GM21717 (cell line): ENCODE results near the gene CADM2.

Experiments
- ATAC-seq: cut with Tn5 transposase; IDR thresholded peaks from one replicate; pipeline ENCODE4 v1.9.1; 2021; ENCODE audit warnings: mild to moderate bottlenecking, moderate library complexity; ENCODE audit not compliant: unreplicated experiment

The CADM2 gene

DNA sequence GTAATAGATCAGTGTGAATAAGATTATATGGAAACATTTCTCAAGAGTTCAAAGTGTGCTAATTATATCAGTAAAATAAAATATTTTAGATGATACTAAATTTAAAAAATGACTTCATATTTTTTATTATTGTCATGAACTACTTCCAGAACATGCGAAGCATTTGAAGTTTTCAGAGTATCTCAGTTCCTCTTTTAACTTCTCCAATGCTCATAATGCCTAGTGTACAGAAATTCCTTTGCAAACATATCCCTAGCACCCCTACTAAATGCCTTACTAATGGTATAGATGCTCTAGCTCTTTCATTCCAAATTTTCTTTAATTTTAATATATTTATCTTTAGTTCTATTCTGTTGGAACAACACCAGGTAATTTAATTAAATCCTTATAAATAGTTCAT is 580.4 kb downstream of the CADM2 start:
- ATAC-seq, result no peak

DNA sequence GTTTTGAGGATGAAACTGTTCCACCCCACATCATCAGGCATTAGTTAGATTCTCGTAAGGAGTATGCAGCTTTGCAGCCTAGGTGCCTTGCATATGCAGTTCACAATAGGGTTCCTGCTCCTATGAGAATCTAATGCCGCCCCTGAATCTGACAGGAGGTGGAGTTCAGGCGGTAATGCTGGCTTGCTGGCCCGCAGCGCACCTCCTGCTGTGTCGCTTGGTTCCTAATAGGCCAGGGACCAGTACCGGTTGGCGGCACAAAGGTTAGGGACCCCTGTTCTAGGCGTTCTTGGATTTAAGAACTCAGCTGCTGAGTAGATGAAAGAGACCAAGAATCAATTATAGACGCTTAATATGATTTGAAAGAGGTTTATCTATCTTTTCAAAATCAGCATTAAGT is 595.4 kb downstream of the CADM2 start:
- ATAC-seq, result no peak

DNA sequence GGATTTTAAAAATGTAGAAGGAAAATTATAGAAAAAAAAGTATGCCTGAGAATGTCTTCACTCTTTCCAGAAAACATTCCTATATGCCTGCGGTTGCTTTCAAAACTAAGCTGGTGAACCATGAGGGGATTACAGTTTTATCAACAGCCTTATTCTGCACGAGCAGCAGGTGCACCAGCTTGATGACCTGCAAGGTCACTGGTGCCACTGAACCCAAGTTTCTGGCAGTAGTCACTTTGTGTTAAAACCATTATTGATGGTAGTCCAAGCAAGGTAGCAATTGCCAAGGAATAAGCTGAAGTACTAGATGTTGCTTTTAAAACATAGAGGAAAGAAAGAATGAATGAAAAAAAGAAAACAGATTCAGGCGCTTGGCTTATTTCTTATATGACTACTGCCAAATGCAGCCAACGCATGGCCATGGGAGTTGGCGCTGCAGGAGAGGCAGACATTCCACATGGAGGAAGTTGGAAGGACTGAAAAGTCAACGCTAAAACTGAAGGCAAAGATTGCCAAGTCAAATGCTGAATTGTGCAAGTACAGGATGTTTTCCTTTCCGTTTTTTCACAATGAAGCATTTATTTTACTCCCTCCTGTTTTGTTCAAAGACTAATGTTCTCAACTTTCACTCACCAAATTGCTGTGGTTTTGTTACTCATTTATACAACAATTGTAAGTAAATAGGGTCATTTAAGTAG is 601.4 kb downstream of the CADM2 start:
- ATAC-seq, result no peak

DNA sequence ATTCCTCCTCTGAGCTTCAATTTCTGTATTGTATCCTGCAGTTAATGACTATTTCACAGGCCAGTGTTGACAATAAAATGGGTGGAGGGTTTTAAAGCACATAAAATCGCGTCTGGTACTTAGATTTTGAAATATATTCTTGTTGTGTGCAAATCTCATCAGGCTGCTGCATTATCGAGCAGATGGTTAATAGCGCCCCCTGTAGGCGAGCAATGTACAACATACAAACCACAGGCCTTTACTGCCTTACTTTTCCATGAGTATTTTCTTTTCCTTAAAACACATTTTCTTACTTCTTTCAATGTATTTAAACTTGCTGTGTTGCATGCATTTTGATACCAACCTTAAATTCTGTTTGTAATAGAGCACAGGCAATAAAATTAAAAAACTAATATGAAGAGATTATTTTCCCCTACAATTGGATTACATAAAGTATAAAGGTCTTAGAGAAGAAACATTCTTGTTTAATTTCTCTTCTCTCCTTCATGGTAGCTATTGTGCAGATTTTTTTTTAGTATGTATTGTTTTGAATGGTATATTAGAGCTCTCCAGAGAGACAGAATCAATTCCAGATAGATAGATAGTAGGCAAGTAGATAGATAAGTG is 608.4 kb downstream of the CADM2 start:
- peak; percentile 80 for ATAC-seq

DNA sequence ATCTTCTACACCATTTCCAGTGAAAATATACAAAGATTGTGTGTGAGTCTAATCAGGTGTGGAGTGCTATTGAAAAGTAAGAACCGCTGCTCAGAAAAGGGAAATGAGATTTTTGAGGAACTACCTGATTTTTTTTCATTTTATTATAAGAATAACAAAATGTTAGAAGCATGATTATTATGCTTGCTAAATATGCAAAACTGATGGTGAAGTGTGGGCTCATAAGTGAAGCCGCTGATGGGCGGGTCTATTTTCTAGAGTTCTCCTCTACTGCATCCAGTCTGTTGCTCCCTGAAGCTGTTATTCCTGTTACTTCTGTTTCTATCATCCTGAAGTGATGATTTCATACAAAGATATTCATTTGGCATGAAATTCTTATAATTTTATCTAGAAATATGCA is 612.0 kb downstream of the CADM2 start:
- no peak for ATAC-seq

DNA sequence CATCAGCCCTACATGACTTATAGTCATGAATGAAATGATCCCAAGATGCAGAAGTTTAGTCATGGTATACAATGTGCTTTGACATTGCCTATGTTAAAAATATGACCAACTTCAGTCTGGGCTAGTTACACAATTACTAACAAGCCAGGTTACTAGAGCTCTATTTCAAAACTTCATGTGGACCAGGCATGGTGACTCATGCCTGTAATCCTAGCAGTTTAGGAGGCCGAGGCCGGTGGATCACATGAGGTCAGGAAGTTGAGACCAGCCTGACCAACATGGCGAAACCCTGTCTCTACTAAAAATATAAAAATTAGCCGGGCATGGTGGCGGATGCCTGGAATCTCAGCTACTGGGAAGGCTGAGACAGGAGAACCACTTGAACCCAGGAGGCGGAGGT is 613.0 kb downstream of the CADM2 start:
- ATAC-seq, result no peak

DNA sequence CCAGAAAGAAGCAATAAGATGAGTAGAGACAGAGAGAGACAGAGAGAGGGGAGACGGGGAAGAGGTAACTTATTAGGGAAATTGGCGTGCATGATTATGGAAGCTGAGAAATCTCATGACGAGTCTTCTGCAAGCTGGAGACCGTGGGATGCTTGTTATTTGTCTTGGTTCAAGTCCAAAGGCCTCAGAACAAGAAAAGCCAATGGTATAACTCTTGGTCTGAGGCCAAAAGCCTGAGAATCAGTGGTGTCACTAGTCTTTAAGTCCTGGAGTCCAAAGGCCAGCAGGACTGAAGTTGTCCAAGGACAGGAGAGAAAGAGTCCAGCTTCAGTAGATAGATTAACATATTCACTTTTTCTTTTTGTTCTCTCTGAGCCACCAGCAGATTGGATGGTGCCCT is 613.6 kb downstream of the CADM2 start:
- no peak for ATAC-seq

DNA sequence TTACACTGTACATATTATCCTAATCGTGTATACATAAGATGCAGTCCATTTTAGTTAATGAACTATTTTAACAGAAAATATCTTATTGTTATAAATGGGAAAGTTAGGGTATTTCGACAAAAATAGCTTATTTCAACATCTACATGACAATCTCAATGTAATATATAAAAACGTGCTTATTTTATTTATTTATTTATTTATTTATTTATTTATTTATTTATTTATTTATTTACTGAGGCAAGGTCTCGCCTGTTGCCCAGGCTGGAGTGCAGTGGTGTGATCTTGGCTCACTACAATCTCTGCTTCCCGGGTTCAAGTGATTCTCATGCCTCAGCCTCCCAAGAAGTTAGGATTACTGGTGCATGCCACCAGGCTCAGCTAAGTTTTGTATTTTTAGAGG is 614.2 kb downstream of the CADM2 start:
- no peak for ATAC-seq

DNA sequence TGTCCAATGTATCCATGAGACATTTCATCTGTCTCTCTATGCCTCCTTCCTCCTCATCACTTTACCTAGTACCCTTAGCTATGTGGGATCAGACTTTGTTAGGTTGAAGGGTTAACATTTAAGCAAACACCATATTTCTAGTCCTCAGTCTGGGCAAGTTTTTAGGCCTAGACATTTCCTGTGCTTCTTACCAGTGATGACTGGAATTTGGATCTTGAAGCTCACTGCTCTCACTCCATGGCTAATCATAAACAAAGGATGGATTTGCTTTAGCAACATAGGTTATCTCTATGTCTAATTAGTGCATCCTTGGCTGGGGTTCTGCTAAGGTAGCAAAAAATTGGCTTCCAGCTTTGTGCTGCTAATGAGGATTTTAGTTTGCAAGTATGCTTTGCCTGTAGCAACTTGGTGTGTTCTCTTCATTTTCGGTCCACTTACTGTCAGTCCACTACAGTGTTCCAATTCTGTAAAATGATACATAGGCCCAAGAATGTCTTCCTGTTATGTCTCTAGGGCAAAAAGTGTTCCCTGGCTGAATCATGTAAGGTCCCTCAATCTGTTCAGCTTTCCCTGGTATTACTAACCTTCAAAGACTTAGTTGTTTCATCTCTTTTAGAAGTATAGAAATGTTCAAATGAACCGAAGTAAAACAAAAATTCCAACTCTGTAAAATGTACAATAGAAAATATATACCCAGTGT is 615.4 kb downstream of the CADM2 start:
- ATAC-seq, result no peak

DNA sequence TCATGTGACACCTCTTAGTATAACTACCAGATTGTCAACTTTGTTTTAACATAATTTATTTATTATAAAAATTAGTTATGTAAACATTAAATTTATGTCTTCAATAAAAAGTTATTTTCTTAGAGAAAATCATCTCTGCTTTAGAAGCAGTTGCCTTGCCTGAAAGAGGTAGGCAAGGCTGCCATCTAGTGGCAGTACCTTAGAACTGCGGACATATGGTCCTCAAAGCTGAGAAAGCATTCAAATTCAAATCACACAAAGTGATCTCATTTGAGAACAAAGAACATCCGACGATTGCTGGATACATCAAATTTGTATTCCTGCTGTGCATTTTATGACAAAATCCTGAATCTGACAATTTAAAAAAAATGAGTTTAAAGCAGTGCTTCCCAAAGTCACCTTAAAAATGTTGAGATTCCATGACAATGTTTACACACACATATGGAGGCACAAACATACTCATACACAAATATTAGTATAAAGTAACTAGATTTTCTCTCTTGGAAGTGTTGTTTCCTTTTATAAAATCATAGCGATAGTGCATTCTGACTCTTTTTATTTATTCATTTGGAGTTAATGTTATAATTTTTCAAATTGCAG is 617.4 kb downstream of the CADM2 start:
- peak; percentile 77 for ATAC-seq

DNA sequence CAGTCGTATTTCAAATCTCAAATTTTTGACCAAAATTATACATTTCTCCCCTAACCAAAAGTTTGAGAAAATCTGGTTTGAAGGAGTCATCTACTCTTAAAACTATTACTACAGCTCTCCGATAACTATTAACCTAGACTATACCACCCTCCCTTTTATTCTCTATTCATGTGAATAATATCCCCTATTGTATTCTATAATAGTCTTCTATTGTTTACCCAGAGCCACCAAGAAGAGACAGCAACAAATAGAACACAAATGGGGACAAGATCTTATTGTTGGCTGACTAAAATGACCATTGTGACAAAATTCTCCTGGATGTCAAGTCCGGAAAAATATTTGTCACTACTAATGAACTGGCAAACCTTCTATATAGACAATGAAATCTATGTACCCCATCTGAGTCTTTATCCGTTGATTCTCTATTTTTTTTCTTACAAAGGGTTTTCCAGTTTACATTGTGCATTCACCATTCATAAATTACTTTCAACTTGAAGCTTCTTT is 618.0 kb downstream of the CADM2 start:
- ATAC-seq, result no peak

DNA sequence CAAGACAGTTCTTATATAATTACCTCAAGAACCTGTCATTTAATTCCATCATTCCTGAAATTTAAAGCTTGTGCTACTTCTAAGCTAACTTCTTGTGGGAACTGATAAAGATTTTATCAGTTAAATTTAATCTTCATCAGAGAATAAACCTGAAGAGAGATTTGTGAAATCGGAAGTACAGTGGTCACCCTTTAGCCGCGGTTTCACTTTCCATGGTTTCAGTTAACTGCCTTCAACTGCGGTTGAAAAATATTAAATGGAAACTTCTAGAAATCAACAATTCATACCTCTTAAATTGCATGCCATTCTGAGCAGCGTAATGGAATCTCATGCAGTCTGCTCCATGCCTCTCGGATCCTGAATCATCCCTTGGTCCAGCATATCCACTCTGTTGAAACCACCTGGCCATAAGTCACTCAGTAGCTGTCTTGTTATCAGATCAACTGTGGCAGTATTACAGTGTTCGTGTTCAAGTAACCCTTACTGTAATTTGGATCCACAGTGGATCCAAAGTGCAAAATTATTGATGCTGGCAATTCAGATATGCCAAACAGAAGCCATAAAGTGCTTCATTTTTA is 626.1 kb downstream of the CADM2 start:
- no peak for ATAC-seq

DNA sequence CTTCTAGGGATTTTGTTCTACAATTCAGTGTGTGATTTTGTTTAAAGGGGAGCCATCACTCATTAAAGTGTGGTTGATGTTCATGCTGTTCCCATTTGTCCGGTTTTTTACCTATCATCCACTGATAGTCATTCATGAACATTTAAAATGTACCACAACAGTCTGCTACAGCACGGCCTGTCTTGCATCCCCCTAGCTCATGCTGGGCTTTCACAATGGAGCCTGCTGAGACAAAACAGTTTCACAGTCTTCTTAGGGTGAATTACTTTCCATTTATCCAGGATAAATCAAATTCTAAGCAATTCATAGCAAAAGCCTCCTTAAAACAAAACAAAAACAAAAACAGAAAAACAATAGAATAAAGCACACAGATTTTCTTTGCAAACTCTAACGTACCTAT is 627.2 kb downstream of the CADM2 start:
- no peak for ATAC-seq

DNA sequence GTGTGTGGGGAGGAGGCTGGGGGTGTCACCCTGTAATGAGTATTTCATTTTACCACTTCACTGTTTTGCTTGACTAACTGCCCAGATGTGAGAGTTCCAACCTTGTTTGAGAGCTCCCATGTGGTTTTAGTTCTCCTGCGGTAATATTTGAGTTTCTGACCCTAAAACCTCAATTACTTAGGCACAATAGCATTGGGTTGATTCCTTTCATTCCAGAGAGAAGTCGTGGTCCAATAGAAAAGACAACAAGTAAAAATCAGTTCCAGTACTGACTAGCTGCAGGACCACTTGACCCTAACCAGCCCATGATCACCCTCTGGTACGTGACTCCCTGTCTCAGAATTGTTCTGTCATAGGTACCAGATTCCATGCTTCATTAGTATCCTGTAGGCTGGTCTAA is 630.4 kb downstream of the CADM2 start:
- no peak for ATAC-seq

DNA sequence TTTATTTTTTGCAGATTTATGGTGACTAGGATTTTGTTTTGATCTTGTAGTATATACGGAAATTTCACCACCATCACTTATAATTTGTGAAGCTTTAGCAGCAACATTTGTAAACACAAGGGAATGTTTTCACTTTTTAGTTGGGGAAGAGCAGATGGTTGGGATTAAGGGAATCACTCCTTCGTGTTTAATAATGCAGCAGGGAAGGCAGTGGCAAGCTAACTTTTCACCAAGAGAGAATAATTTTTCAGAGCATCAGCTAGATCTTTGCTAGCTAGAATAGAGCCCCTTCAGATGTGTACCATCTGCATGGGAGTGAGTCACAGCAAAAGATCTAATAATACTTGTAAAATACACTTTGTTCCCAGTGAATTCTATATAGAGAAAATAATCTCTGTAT is 632.7 kb downstream of the CADM2 start:
- ATAC-seq, result no peak

DNA sequence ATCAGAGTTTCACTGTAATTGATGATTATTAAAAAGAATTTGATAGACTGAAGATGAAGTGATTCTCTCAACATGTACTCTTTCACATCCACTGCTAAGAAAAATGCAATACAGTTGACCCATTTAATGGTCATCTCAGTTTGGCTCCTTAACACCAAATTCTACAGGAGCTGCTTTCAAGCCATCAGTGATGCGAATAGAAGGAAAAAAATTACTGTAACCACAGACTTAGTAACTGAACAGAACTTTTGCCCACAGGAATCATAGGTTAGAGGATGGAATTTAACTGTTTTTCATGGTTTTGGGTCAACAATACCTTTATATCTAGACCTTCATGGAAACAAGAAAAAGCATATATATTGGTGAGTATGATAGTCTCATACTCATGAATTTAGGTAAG is 633.5 kb downstream of the CADM2 start:
- no peak for ATAC-seq

DNA sequence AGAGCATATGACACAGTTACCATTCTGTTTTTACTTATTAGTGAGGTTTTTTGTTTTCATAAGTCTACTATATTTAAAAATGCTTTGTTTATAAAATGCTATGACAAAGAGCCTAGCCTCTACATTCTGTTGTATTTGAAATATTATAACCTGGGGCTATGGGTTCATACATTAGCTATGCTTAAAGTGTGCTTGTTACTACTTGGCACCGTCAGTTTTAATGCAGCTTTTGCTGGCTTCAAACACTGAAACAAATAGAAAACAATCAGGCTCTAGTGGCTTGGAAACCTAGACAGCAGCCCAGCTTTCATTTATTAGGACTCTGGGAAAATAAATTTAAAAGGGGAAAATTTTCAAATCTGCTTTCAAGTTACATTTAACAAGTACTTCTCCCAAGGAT is 635.9 kb downstream of the CADM2 start:
- no peak for ATAC-seq

DNA sequence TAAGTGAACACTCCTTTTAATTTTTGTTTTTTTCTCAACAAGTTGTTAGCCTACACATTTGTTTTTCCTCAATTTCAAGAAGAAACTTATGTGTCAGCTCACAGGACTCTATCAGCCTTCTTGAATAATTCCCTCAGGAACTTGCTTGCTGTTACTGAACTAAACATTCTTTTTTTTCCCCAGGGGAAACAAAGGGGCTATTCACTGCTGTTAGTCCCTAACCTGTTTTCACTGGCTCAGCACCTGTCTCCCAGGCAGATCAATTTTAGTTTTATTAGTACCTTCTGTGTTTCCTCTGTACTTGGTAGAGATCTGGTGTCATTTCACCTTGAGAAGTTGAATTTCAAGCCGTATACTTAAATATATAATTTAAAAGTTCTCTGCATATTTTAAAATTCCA is 644.6 kb downstream of the CADM2 start:
- no peak for ATAC-seq

DNA sequence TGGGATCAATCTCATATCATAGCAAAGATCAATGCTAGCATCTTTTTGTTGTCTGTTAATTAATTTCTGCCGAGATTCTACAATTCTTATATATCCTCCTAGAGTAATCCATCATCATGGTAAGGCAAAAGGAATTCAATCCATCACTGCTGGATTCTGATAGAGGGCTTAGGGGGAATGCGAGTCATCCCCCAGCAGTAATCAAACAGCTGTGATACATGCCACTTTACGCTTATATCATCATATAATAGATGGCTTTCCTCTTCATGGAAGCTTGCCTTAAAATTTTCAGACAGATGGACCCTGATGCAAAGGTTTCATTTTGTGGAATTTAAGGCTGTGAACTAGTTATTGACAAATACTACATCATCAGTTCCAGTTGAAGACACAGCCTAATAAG is 645.9 kb downstream of the CADM2 start:
- ATAC-seq, result no peak

DNA sequence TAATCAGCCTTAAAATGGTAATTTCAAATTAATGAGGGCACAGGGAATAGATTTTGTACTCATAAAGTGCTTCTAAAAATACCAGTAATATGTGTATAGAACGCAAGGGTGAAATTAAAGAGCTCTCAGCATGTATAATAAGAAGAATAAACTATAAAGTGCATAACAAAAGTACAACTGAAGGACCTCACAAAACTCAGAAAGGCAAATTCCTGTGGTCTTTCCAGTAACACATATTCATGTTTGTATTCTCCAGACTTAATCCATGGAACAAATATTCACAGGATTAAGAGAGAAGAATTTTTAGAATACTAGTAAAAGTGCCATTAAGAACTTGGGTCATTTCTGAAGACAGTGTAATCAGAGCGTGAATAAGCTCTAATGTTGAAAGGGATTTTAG is 646.3 kb downstream of the CADM2 start:
- no peak for ATAC-seq

DNA sequence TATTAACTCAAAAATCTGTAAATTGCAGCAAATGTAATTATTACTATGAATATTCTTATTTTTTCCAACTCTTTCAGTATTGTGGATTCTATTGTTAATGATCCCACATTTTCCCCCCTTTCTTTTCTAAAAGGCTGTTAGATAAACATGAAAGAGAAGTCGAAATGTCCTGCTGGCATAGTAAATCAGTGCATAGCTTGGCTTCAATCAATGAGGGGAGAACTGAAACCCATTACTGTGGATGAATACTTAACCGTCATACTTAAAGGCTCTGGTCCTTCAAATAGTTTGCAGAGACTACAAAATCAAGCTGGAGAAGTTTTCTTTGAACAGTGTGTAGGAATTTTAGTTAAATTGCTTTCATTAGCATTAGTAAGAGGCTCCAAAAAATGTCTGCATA is 667.9 kb downstream of the CADM2 start:
- no peak for ATAC-seq

DNA sequence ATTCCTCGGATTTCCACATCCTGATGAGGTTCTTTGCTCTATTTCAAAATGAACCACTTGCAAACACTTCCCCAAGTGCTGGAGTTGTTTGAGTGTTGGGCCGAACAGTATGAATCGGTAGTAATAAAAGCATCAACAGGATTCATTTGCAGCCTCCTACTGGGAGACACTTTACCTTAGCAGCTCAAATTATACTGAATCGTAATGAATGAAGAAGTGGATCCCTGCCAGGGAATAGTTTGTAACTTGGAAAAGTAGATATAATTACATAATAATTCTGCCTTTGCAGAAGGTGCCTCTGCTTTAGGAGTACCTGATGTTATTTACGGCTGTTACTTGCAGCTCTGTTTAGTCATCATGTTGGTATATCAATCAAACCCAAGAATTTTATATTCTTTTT is 669.1 kb downstream of the CADM2 start:
- ATAC-seq, result no peak
